ENCODE results near the gene SKI.
"Not testable (repeated sequence)": the region's sequence is repeated elsewhere in the genome, so short reads cannot be mapped to it uniquely, and the experiment has no call there.

The SKI gene

DNA sequence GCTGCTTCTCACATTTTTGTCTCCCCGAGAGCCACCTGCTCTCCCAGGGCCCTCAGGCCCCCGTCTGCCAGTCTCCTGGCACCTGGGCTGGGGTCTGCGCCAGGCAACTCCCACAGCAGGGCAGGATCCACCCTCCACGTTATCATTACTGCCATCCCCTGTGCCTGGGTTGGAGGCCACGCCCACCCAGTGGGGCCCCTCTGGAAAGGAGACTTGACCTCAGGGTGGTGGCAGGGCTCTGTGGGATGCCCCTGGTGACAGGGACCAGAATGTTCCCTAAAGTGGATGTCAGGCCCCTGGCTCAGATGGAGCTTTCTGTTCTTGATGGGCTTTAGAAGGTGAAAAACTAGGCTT is 66.6 kb downstream of the SKI start:
- Mint-ChIP-seq H3K27ac (peak overlapping the region; percentile 80), H3K4me3 (no peak overlapping the region), H3K4me1 (ENCODE audit: low read depth) (peaks cover 98% of the 10 kb centered on the region), H3K27me3 (no peaks in the 10 kb centered on the region), H3K36me3 (ENCODE audit: low read depth) (peaks cover 25% of the 10 kb centered on the region), H3K9me3 (no peaks in the 10 kb centered on the region)
- DNase-seq: no peak

DNA sequence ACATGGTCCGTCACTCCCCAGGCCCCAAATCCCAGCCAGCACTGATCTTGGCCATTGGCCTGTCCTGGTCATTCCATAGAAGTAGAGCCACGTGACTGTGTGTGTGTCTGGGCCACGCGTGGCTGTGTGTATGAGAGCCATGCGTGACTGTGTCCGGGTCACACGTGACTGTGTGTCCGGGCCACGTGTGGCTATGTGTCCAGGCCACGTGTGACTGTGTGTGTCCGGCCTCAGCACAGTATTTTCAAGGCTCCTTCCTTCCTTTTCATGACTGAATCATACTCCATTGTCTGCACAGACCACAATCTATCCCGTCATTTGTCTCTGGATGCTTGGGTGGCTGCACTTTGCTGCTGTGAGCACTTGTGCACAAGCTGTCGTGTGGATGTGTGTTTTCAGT is 67.4 kb downstream of the SKI start:
- no peak overlapping the region for H3K4me3 Mint-ChIP-seq
- no peak for DNase-seq
- no peaks in the 10 kb centered on the region for H3K9me3 Mint-ChIP-seq

DNA sequence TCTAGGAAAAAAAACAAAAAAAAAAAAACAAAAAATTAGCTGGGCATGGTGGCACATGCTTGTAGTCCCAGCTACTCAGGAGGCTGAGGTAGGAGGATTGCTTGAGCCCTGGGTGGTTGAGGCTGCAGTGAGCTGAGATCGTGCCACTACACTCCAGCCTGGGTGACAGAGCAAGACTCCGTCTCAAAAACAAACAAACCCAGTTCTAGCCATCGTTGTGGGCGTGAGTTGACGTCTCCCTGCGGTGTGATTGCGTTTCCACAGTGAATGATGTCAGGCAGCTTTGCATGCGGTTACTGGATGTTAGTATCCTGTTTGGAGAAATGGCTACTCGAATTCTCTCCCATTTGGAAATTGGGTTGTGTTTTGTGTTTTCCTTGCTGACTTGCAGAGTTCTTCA is 68.1 kb downstream of the SKI start:
- H3K27me3 Mint-ChIP-seq, DNase-seq, H3K4me3 Mint-ChIP-seq, H3K9me3 Mint-ChIP-seq: not testable (repeated sequence)
- H3K27ac Mint-ChIP-seq: peak overlapping the region; percentile 85
- H3K4me1 Mint-ChIP-seq (ENCODE audit: low read depth): peaks cover 96% of the 10 kb centered on the region
- peaks cover 22% of the 10 kb centered on the region for H3K36me3 Mint-ChIP-seq (ENCODE audit: low read depth)

More for the DNA sequence above, 67.4 kb downstream of the SKI start:
- H3K36me3 Mint-ChIP-seq (ENCODE audit: low read depth): peaks cover 25% of the 10 kb centered on the region
- H3K4me1 Mint-ChIP-seq (ENCODE audit: low read depth): peaks cover 98% of the 10 kb centered on the region
- peak overlapping the region; percentile 85 for H3K27ac Mint-ChIP-seq
- H3K27me3 Mint-ChIP-seq: no peaks in the 10 kb centered on the region

DNA sequence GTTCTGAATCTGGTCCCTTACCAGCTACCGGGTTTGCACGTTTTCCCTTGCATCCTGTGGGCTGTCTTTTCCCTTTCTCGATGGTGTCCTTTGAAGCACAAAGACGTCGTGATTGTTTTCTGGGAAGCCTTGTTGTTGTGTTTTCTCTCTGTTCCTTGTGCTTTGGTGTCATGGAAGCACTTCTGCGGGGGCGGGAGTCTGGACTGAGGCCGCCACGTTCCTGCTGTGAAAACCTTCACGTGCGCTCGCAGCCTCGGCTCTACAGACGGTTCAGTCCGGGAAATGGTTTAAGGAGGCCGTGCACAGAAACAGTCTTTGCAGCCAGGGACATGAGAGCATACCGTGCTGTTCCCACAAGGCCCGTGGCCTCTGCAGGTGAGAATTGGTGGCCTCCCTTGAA is 68.5 kb downstream of the SKI start:
- Mint-ChIP-seq H3K4me1 (ENCODE audit: low read depth) (peaks cover 96% of the 10 kb centered on the region), H3K4me3 (no peak overlapping the region), H3K27me3 (no peaks in the 10 kb centered on the region), H3K9me3 (no peaks in the 10 kb centered on the region), H3K27ac (peak overlapping the region; percentile 85), H3K36me3 (ENCODE audit: low read depth) (peaks cover 22% of the 10 kb centered on the region)
- DNase-seq: no peak

DNA sequence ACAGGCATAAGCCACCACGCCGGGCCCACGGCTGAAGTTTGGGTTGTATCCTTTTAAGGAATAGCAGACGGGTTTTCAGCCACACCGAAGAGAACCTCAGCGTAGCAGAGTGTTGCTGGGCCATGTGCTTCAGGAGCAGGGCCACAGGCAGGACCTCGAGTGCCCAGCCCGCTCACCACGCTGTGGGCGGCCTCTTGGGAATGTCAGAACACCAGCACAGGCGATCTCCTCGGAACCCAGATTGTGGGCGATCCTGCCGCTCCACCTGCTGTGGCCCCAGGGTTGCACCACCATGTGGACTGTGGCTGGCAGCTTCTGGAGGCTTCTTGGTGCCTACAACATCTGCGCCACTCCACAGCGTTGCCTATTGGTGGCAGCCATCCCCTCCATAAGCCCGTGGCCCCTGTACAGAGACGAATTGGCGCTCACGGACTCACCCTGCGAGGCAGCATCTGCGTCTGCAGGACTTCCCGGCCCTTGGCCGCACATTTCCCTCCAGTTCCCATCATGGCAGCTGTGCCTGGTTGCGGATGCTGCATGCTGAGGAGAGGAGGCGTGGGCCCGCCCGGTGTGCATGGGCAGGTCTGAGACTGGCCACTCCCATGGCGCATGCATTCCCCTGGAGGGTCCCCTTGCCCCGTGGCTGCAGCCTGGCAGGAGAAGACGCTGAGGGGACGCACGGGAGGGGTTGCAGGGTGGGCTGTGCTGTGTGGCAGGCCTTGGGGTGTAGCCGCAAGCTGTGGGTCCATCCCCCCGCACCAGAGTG is 69.3 kb downstream of the SKI start:
- no peak overlapping the region for H3K4me3 Mint-ChIP-seq
- H3K27ac Mint-ChIP-seq: peak overlapping the region; percentile 90
- H3K36me3 Mint-ChIP-seq (ENCODE audit: low read depth): peaks cover 22% of the 10 kb centered on the region
- DNase-seq: no peak
- H3K27me3 Mint-ChIP-seq: no peaks in the 10 kb centered on the region
- peaks cover 95% of the 10 kb centered on the region for H3K4me1 Mint-ChIP-seq (ENCODE audit: low read depth)
- no peaks in the 10 kb centered on the region for H3K9me3 Mint-ChIP-seq

DNA sequence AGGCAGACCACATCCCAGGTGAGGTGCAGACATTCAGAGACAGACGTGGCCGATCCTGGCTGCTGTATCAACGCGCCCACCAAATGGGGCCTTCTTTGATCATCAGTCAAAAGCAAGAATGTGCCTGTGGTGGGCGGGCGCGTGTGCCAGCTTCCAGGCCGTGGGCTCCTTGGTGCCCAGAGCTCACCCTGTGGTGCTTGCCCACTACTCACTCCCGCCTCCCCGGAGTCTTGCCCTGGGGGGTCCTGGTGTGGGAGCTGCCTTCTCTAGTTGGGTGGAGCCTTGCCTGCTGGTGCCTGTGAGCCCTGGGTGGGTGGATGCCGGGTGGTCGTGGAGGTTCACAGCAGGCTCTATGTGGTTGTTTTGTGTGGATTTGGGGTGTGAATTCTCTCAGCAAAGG is 70.6 kb downstream of the SKI start:
- Mint-ChIP-seq H3K36me3 (ENCODE audit: low read depth) (peaks cover 29% of the 10 kb centered on the region), H3K4me1 (ENCODE audit: low read depth) (peaks cover 87% of the 10 kb centered on the region), H3K4me3 (peak overlapping the region; percentile 6), H3K27ac (peak overlapping the region; percentile 90), H3K27me3 (no peaks in the 10 kb centered on the region), H3K9me3 (no peaks in the 10 kb centered on the region)
- DNase-seq: no peak

DNA sequence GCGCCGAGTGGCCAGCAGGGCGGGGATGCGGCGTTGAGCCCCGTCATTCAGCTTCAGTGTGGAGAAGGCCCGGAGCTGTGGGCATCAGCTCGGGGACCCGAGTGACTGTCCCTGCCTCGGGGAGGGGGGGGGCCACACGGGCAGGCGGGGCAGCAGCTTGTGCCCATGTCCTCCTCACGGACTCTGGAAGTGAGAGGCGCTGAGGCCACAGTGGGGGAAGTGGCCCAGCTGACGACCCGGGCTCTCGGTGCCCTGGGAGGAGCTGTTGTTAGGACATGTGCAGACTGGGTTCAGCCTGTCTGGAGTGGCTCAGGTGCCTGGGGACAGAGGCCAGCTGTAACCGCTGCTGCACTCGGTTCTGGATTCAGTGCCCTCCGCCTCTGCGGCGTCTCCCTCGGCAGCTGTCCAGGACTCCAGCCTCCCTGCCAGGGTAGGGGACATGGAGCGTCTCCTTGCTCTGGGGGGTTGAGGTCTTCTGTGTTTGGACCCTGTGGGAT is 71.1 kb downstream of the SKI start:
- Mint-ChIP-seq H3K4me1 (ENCODE audit: low read depth) (peaks cover 82% of the 10 kb centered on the region), H3K27me3 (no peaks in the 10 kb centered on the region), H3K9me3 (no peaks in the 10 kb centered on the region), H3K4me3 (peak overlapping the region; percentile 83), H3K27ac (peak overlapping the region; percentile 90), H3K36me3 (ENCODE audit: low read depth) (peaks cover 32% of the 10 kb centered on the region)
- DNase-seq: no peak

DNA sequence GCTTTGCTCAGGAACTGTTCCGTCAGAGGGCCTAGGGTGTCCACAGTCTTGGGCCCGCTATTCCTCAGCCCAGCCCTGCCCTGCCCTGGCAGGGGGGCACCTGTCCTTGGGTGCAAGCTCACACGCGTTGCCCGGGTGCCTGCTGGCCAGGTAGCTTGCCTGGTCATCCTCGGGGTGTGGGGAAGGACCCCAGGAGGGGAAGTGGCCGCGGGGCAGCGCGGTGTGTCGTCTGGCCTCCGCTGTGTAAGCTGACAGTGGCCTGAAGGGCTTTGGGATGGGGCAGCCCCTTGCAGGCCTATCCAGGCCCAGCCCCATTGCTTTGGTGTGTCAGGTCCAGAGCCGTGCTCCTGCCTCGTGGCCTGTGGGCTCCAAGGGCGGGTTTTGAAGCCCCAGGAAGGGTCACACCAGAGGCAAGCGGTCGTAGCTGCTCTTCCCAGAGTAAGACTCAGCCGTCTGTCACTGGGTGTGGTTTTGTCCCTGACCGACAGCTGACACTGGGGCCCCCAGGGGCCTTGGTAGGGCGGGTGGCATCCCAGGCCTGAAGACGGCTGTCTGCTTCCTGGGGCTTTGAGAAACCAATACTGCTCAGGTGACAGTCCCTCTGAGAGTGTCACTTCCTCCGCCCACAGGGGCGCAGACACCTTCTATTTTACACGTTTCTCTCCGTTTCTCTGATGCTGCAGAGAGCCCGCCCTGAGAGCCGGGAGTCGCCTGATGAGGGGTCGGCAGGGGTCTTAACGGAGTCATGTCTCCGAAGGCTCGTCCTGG is 72.1 kb downstream of the SKI start:
- Mint-ChIP-seq H3K4me3 (peak overlapping the region; percentile 83), H3K4me1 (ENCODE audit: low read depth) (peaks cover 73% of the 10 kb centered on the region), H3K27me3 (no peaks in the 10 kb centered on the region), H3K9me3 (no peaks in the 10 kb centered on the region), H3K36me3 (ENCODE audit: low read depth) (peaks cover 39% of the 10 kb centered on the region), H3K27ac (peak overlapping the region; percentile 97)
- peak; percentile 85 for DNase-seq

DNA sequence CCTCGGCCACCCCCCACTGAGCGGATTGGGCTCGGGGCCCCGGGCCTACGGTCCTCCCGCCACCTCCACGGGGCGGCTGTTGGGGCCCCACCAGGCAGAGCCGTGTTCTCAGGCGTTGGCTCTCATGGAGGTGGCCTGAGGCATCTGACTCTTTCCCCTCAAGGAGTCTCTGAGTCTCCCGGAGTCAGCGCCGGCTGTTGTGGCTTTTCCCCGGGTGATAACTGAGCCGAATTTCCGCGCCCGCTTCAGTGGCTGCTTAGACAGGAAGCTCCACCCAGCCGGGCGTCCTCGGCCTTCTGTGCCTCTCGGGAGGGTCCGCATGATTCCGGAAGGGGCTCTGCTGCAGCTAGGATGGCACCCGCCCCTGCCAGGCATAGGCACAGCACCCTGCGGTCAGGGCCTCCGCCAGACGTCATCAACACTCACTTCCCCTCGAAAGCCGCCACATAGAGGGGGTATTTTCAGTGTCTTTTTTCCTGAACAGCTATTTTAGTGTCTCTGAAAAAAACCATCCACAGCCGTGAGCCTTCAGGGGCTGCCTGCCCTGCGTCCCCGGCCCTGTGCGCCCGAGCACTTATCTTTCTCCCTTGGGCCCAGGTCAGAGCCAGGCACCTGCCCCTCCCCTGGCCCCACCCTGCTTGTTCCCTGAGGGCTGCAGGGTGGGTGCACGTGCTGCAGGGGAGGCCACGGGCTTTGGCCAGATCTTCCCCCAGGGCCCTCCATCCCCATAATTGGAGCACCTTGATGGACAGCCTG is 72.9 kb downstream of the SKI start:
- Mint-ChIP-seq H3K27me3 (no peaks in the 10 kb centered on the region), H3K36me3 (ENCODE audit: low read depth) (peaks cover 41% of the 10 kb centered on the region), H3K4me1 (ENCODE audit: low read depth) (peaks cover 65% of the 10 kb centered on the region), H3K9me3 (no peaks in the 10 kb centered on the region), H3K27ac (peak overlapping the region; percentile 97), H3K4me3 (peak overlapping the region; percentile 83)
- DNase-seq: peak; percentile 86

DNA sequence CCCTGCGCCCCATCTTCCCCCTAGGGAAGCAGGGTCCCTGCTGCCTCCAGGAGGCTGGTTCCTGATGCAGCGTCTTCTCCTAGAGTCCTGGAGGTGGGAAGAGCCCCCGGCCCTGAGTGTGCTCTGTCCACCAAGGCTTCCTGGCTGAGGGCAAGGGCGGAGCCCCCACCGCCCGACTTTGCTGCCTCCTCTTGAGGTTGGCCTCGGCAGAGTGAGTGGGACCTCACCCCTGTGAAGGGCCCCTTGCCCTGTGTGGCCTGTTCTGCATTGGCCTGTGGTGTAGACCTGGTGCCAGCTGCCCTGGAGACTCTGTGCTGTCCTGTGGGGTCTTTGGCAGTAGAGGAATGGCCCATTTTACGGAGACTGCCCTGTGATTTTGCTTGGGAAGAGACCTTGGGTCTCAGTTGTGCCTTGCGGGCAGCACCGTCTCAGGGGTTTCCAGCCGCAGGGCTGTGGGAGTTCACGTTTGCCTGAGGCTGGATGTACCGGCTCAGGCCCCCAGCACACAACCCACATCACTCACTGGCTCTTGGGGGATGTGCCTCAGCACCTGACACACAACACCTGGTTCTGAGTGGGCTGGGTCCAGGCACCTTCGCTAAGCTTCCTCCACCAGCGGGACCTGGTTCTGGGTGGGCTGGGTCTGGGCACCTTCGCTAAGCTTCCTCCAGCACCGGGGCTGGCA is 73.6 kb downstream of the SKI start:
- Mint-ChIP-seq H3K27me3 (no peaks in the 10 kb centered on the region), H3K27ac (peak overlapping the region; percentile 97), H3K36me3 (ENCODE audit: low read depth) (peaks cover 39% of the 10 kb centered on the region), H3K9me3 (no peaks in the 10 kb centered on the region), H3K4me1 (ENCODE audit: low read depth) (peaks cover 59% of the 10 kb centered on the region), H3K4me3 (peak overlapping the region; percentile 83)
- peak; percentile 48 for DNase-seq

DNA sequence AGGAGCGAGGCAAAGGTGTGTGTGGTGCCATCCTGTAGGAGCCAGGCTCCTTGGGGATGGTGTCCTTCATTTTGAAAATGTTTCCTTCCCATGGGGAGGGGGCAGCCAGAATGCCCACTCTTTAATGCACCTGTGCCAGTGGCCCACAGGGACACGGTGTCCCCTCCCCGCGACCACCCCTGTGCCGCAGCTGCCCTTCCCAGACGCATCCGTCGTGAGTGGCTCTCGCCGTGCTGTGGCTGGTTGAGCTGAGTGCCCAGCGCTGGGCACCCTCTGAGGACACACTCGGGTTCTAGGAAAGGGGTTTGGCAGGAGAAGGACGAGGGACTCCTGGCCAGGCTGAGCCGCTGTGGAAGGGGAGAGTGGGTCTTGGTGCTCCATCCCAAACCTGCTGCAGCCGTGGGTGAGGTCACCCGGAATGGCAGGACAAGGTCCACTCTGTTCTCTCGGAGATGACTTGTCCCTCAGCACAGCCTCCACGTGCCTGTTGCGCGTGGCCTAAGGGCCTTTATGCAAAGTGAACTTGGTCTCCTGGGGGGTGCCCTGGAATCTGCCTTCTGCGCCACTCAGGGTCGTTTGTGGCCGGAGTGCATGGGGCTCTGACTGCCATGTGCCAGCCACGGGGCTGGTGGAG is 74.3 kb downstream of the SKI start:
- Mint-ChIP-seq H3K36me3 (ENCODE audit: low read depth) (peaks cover 44% of the 10 kb centered on the region), H3K27ac (peak overlapping the region; percentile 97), H3K9me3 (no peaks in the 10 kb centered on the region), H3K27me3 (no peaks in the 10 kb centered on the region), H3K4me1 (ENCODE audit: low read depth) (peaks cover 52% of the 10 kb centered on the region), H3K4me3 (no peak overlapping the region)
- no peak for DNase-seq

DNA sequence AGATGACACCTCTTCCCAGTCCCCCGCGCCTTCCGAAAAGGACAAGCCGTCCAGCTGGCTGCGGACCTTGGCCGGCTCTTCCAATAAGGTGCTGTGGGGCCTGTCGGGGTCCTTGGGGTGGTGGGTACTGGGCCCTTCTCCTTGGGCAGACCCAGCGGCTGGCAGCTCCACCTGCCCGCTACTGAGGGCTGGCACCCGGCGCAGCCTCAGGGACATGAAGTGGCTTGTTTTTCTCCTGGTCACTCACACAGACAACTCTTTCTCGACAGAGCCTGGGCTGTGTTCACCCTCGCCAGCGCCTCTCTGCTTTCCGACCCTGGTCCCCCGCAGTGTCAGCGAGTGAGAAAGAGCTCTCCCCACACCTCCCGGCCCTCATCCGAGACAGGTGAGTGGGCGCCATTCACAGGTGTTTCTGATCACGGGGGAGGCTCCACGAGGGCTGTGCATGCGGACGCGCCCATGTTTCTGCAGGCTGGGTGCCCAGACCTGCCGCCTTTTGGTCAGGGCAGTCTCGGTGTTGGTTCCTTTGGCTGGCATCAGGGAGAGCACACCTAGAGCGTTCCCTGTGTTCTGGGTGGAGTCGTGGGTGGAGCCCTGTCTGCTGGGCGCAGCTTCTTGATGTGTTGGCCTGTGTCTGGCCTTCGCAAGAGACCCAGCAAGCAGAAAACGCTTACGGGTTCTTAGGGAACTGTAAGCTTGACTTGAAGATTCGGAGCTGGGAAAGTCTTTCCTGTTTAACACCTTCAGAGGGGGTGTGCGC is 75.1 kb downstream of the SKI start:
- peak overlapping the region; percentile 97 for H3K27ac Mint-ChIP-seq
- peaks cover 44% of the 10 kb centered on the region for H3K4me1 Mint-ChIP-seq (ENCODE audit: low read depth)
- H3K27me3 Mint-ChIP-seq: no peaks in the 10 kb centered on the region
- H3K9me3 Mint-ChIP-seq: no peaks in the 10 kb centered on the region
- no peak overlapping the region for H3K4me3 Mint-ChIP-seq
- DNase-seq: no peak
- peaks cover 52% of the 10 kb centered on the region for H3K36me3 Mint-ChIP-seq (ENCODE audit: low read depth)

DNA sequence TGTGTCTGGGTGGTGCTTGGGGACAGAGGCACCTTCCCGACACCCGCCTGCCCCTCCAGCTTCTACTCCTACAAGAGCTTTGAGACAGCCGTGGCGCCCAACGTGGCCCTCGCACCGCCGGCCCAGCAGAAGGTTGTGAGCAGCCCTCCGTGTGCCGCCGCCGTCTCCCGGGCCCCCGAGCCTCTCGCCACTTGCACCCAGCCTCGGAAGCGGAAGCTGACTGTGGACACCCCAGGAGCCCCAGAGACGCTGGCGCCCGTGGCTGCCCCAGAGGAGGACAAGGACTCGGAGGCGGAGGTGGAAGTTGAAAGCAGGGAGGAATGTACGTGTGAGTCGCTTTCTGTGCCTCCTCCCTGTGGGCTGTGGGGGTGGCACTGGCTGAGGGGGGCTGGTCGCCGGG is 75.7 kb downstream of the SKI start:
- no peaks in the 10 kb centered on the region for H3K9me3 Mint-ChIP-seq
- no peak overlapping the region for H3K4me3 Mint-ChIP-seq
- H3K4me1 Mint-ChIP-seq (ENCODE audit: low read depth): peaks cover 38% of the 10 kb centered on the region
- H3K27ac Mint-ChIP-seq: no peak overlapping the region
- H3K36me3 Mint-ChIP-seq (ENCODE audit: low read depth): peaks cover 58% of the 10 kb centered on the region
- no peaks in the 10 kb centered on the region for H3K27me3 Mint-ChIP-seq
- DNase-seq: no peak
